ENCODE measurements around the gene SOS2. TPM values are rescaled to one million over a fixed set of nuclear protein-coding genes. Genes with fewer than 3 reads are reported as not detected.
A peak's percentile ranks its signal among the peaks of the same experiment; 100 is the strongest.

The SOS2 gene
- total RNA-seq, 1 experiment from 2014 or later, result 11.7 TPM

GRCh38 chr14:50067723-50068495 lies 163.5 kb downstream of the SOS2 start:
- no peaks in the 10 kb centered on the region for H4K20me1 ChIP-seq (ENCODE audit: insufficient read depth)
- intact Hi-C loops (cut with micrococcal nuclease), result no loop called here

More at GRCh38 chr14:50067723-50068495, 163.5 kb downstream of the SOS2 start:
- no peaks in the 10 kb centered on the region for H3K9me2 ChIP-seq (ENCODE audit: insufficient read depth)
- H3K79me2 ChIP-seq (ENCODE audit: insufficient read depth, low read length), result no peaks in the 10 kb centered on the region
- H3K27ac ChIP-seq (ENCODE audit: low read depth, low read length), result no peak overlapping the region
- ChIA-PET CTCF (no interaction called here), POLR2A (no interaction called here), RAD21 (ENCODE audit: low non-redundant PET in 1 of 2, low total read pairs in 2 of 2, uncharacterized antibody in 2 of 2, unreplicated experiment in 2 of 2) (no interaction called here)
- H3K4me3 ChIP-seq (replicated peaks in 1 of 2; ENCODE audit: low read depth in 1 of 2, low read length in 2 of 2), result peak overlapping the region in 1 of 2 experiments; percentile 10; a peak in 1 of 4 replicates
- peak; percentile 20; the same call in 1 of the 2 replicates for TF ChIP-seq CBX3 (IDR thresholded peaks at IDR 0.05; ENCODE audit: low read depth)
- TF ChIP-seq FOSL1 (IDR thresholded peaks at IDR 0.05; ENCODE audit: low read depth), result no peak
- no peak for TF ChIP-seq EGR1 (IDR thresholded peaks at IDR 0.05; ENCODE audit: low read depth)
- no peak for TF ChIP-seq ZNF274 (IDR thresholded peaks at IDR 0.05; ENCODE audit: low read depth, low read length)
- no peaks in the 10 kb centered on the region for H3K36me3 ChIP-seq (ENCODE audit: control insufficient read depth in 1 of 2, insufficient read depth in 2 of 2, low read length in 2 of 2)
- H3K9ac ChIP-seq (ENCODE audit: low read length), result no peak overlapping the region; the same call in 1 of the 2 replicates
- H3K9me3 ChIP-seq (ENCODE audit: control insufficient read depth in 1 of 2, insufficient read depth in 1 of 2, low read depth in 1 of 2, low read length in 2 of 2), result no peaks in the 10 kb centered on the region
- BruUV-seq (replicated peaks), result no TSS peak
- no peaks in the 10 kb centered on the region for H3K27me3 ChIP-seq (ENCODE audit: insufficient read depth, low read length)
- H2AFZ ChIP-seq (ENCODE audit: low read depth, low read length, poor library complexity, severe bottlenecking), result no peak overlapping the region
- peaks cover 9 to 25% of the 10 kb centered on the region in 2 experiments for H3K4me1 ChIP-seq (ENCODE audit: control insufficient read depth in 1 of 2, insufficient read depth in 2 of 2, low read length in 2 of 2)
- ATAC-seq, result peak; percentile 53
- DNase-seq (ENCODE audit: low read depth, low spot score), result peak; percentile 21
- peak overlapping the region; percentile 44 for H3K4me2 ChIP-seq (ENCODE audit: low read length)

Other genes starting within 250 kb of the SOS2 start
- 9.7 TPM for gene VCPKMT, start 115.0 kb downstream of the SOS2 start, total RNA-seq (2021; ENCODE audit: unreplicated experiment)
- 16.9 TPM for gene L2HGDH, start 80.7 kb upstream of the SOS2 start, total RNA-seq (2021; ENCODE audit: unreplicated experiment)
- 8.9 TPM for gene DMAC2L, start 80.7 kb upstream of the SOS2 start, total RNA-seq (2021; ENCODE audit: unreplicated experiment)
- 7.1 TPM for gene CDKL1, start 165.3 kb upstream of the SOS2 start, total RNA-seq (2021; ENCODE audit: unreplicated experiment)

Data from HCT116 (cell line).